ENCODE data around the gene STAT4.

Gene STAT4

DNA sequence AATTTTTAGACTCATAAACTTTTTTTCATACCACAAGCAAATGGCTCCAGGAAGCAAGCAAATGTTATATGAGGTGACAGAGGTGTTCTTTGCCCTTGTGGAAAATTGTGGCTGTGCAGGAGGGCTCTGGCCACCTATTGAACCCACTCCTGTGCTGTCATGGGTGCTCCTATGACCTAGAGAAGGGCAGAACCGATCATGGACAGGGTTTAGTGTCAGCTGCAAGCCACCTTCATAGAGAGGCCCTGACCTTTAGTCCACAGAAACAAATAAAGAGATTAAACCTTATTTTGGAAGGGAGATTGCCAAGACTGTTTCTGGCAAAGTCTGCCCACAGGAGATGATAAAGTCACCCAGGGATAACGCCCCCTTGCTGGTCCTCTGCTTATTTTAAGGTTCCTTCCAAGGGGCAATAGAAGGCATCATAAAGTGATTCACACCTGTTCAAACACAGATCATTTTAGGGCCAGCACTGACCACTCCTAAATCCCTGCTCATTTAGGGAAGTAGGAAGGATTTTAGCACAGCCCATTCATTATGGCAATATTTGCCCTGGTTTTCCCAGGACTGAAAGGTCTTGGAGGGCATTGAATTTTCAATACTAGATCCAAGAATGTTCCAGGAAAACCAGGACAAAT is 26.1 kb upstream of the STAT4 start:
- H3K4me2 ChIP-seq (ENCODE audit: low read length) = no peak overlapping the region
- no peak overlapping the region for H3K4me3 ChIP-seq (ENCODE audit: low read length)
- no peaks in the 10 kb centered on the region for H3K79me2 ChIP-seq (ENCODE audit: control insufficient read depth, low read length)
- H3K4me1 ChIP-seq (ENCODE audit: control insufficient read depth, low read length) = no peaks in the 10 kb centered on the region
- H3K27ac ChIP-seq (ENCODE audit: low read depth, low read length) = no peak overlapping the region
- no peaks in the 10 kb centered on the region for H3K36me3 ChIP-seq (ENCODE audit: control insufficient read depth, low read length)
- TF ChIP-seq EZH2phosphoT487 (IDR thresholded peaks at IDR 0.05; ENCODE audit: borderline replicate concordance, low read length) = no peak
- TF ChIP-seq, protein P1, sequence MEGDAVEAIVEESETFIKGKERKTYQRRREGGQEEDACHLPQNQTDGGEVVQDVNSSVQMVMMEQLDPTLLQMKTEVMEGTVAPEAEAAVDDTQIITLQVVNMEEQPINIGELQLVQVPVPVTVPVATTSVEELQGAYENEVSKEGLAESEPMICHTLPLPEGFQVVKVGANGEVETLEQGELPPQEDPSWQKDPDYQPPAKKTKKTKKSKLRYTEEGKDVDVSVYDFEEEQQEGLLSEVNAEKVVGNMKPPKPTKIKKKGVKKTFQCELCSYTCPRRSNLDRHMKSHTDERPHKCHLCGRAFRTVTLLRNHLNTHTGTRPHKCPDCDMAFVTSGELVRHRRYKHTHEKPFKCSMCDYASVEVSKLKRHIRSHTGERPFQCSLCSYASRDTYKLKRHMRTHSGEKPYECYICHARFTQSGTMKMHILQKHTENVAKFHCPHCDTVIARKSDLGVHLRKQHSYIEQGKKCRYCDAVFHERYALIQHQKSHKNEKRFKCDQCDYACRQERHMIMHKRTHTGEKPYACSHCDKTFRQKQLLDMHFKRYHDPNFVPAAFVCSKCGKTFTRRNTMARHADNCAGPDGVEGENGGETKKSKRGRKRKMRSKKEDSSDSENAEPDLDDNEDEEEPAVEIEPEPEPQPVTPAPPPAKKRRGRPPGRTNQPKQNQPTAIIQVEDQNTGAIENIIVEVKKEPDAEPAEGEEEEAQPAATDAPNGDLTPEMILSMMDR (IDR thresholded peaks at IDR 0.05; ENCODE audit: low read depth, low read length, poor library complexity, severe bottlenecking) = no peak
- no peaks in the 10 kb centered on the region for H3K9me2 ChIP-seq (replicated peaks; ENCODE audit: control insufficient read depth, low read length)
- H3F3A ChIP-seq (ENCODE audit: control insufficient read depth, insufficient read depth) = no peaks in the 10 kb centered on the region
- no peaks in the 10 kb centered on the region for H3K27me3 ChIP-seq (ENCODE audit: control insufficient read depth, low read length)
- no peaks in the 10 kb centered on the region for H3K9me3 ChIP-seq (ENCODE audit: control insufficient read depth, insufficient read depth, low read length)
- no peaks in the 10 kb centered on the region for H4K20me1 ChIP-seq (ENCODE audit: control insufficient read depth, insufficient read depth, low read depth, low read length)

DNA sequence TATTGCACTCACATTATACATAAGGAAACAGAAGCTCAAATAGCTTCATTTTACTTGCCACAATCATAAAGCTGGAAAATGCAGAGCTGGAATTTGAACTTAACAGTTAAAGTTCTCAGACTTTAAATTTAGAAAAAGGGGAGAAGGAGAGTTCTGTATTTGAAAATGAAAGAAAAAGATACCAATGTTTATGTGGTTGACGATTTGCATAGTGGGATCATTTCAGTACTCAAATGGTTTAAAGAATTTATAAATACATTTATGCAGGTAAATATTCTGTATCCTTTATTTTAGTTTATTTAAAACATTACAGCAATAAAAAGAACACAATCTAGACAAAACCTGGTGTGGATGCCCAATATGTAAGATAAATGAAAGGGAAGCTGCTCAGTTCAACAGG is 25.5 kb upstream of the STAT4 start:
- H3K27me3 ChIP-seq (ENCODE audit: control insufficient read depth, low read length) = peaks cover 2% of the 10 kb centered on the region
- no peaks in the 10 kb centered on the region for H3K9me3 ChIP-seq (ENCODE audit: control insufficient read depth, insufficient read depth, low read length)
- H3K4me1 ChIP-seq (ENCODE audit: control insufficient read depth, low read length) = no peaks in the 10 kb centered on the region
- no peak overlapping the region for H3K4me2 ChIP-seq (ENCODE audit: low read length)
- no peaks in the 10 kb centered on the region for H3K79me2 ChIP-seq (ENCODE audit: control insufficient read depth, low read length)
- H3K9me2 ChIP-seq (replicated peaks; ENCODE audit: control insufficient read depth, low read length) = no peaks in the 10 kb centered on the region
- no peaks in the 10 kb centered on the region for H3F3A ChIP-seq (ENCODE audit: control insufficient read depth, insufficient read depth)
- H3K4me3 ChIP-seq (ENCODE audit: low read length) = no peak overlapping the region
- no peak for TF ChIP-seq EZH2phosphoT487 (IDR thresholded peaks at IDR 0.05; ENCODE audit: borderline replicate concordance, low read length)
- TF ChIP-seq, protein P1 (IDR thresholded peaks at IDR 0.05; ENCODE audit: low read depth, low read length, poor library complexity, severe bottlenecking) = no peak
- no peaks in the 10 kb centered on the region for H3K36me3 ChIP-seq (ENCODE audit: control insufficient read depth, low read length)
- no peak overlapping the region for H3K27ac ChIP-seq (ENCODE audit: low read depth, low read length)
- H4K20me1 ChIP-seq (ENCODE audit: control insufficient read depth, insufficient read depth, low read depth, low read length) = no peaks in the 10 kb centered on the region

DNA sequence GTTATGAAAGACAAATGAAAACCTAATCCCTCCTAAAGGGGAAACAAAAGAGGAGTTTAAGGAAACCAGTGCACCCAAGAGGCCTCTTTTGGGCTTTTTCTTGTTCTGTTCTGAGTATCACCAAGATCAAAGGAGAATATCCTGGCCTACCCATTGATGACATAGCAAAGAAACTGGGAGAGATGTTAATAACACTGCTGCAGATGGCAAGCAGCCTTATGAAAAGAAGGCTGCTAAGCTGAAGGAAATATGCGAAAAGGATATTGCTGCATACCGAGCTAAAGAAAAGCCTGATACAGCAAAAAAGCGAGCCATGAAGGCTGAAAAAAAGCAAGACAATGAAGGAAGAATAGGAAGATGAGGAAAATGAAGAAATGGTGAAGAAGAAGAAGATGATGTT is 23.6 kb upstream of the STAT4 start:
- H3F3A ChIP-seq (ENCODE audit: control insufficient read depth, insufficient read depth) = no peaks in the 10 kb centered on the region
- H3K79me2 ChIP-seq (ENCODE audit: control insufficient read depth, low read length) = no peaks in the 10 kb centered on the region
- no peak overlapping the region for H3K4me3 ChIP-seq (ENCODE audit: low read length)
- H3K9me2 ChIP-seq (replicated peaks; ENCODE audit: control insufficient read depth, low read length) = no peaks in the 10 kb centered on the region
- H3K27ac ChIP-seq (ENCODE audit: low read depth, low read length) = no peak overlapping the region
- H3K9me3 ChIP-seq (ENCODE audit: control insufficient read depth, insufficient read depth, low read length) = no peaks in the 10 kb centered on the region
- H3K4me1 ChIP-seq (ENCODE audit: control insufficient read depth, low read length) = no peaks in the 10 kb centered on the region
- TF ChIP-seq EZH2phosphoT487 (IDR thresholded peaks at IDR 0.05; ENCODE audit: borderline replicate concordance, low read length) = no peak
- TF ChIP-seq, protein P1 (IDR thresholded peaks at IDR 0.05; ENCODE audit: low read depth, low read length, poor library complexity, severe bottlenecking) = no peak
- no peaks in the 10 kb centered on the region for H3K36me3 ChIP-seq (ENCODE audit: control insufficient read depth, low read length)
- H3K27me3 ChIP-seq (ENCODE audit: control insufficient read depth, low read length) = peaks cover 18% of the 10 kb centered on the region
- no peak overlapping the region for H3K4me2 ChIP-seq (ENCODE audit: low read length)
- no peaks in the 10 kb centered on the region for H4K20me1 ChIP-seq (ENCODE audit: control insufficient read depth, insufficient read depth, low read depth, low read length)
